Fibroblast of skin of abdomen (primary cell): ENCODE data around the gene NACA. TPM values are rescaled to one million over a fixed set of nuclear protein-coding genes. Genes with fewer than 3 reads are reported as not detected.
A peak's percentile ranks its signal among the peaks of the same experiment; 100 is the strongest.
"Not testable (repeated sequence)": the region's sequence is repeated elsewhere in the genome, so short reads cannot be mapped to it uniquely, and the experiment has no call there.

Source experiments
- DNase-seq: peaks from one replicate; pipeline ENCODE4 v3.0.0-alpha.2; 2013
- polyA plus RNA-seq, 2 experiments: library from polyadenylated mRNA; unstranded; fragments of 120-200 nt; gene quantifications; one replicate each; pipeline ENCODE4 v1.2.1, GENCODE V29; 2013; ENCODE audit not compliant: insufficient read length in 2 of 2

Gene NACA
- polyA plus RNA-seq (2013, experiment 1 of 2; ENCODE audit: insufficient read length) = 1,640 TPM
- polyA plus RNA-seq (2013, experiment 2 of 2; ENCODE audit: insufficient read length) = 1,595 TPM

DNA sequence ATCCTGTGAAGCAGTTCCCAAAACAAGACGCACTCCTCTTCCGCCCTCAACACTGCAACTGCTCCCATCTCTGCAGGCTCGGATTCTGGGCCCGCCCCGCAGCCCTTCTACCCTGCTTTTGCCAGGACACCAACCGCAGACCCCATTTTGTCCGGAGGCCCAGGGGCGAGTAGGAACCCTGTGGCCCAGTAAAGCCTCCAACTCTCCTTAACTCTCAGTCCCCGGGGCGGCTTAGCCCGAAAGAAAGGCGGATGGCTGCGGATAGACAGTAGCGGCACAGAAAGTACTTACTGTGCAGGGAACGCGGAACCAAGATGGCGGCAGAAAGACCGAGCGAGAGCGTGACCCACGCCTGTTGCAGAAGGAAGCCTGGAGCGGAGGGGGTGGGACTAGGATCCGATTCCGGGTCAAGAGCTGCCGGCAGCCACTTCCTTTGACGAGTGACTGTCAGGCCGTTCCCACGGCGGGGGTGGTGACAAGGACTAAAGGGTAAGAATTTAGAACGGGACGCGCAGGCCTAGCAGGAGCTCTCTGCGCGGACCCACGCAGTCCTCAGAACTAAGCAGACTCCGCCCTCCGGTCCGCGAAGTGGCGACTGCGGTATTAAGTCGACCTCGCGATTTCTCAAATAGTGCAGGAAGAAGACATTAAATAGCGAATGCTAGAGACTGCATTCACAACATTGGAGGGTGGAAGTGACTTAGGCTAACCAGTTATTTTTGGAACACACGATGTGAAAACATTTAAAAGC is at the start of gene NACA:
Gene NACA, minus strand, starts transcription at position 328 of the 751 bp plus-strand sequence. CDS start 778 bp downstream, outside the sequence.
- peak; percentile 98 for DNase-seq

DNA sequence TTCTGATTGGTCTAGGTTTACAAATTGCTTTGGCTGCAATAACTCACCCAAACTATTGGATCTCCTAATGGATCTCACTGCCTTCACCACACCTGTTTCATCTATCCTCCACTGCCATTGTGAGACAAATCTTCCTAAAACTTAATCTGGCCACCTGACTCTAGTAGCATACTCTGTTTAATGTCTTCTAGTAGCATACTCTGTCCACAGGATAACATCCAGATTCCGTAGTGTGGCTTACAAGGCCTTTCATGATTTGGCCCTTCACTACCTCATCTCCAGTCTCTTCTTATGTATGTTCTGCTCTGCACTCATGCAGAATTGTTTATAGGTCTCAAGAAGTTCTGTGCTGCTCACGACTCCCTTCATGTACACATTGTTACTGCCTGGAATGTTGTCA is 48.0 kb upstream of the NACA start:
- DNase-seq = no peak

GRCh38 chr12:56772625-56773024 is 47.5 kb upstream of the NACA start:
- no peak for DNase-seq

DNA sequence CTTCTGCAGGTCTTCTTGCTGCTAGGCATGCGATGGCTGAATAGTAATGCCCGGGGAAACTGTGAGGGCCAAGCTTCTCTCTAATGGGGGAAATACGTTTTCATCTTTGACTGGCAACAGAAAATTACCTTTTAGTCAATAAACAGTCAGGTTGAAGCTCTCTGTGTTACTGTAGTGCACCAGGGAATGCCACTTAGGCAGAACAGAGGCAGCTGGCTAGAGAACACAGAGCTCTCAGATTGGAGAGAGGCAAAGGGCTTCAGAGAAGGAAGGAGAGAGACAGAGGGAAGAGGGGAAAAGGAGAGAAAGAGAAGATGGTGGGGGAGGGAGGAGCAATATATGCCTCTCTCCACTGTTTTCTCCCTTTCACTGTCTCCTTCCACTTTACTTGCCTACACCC is 44.8 kb upstream of the NACA start:
- DNase-seq = no peak

DNA sequence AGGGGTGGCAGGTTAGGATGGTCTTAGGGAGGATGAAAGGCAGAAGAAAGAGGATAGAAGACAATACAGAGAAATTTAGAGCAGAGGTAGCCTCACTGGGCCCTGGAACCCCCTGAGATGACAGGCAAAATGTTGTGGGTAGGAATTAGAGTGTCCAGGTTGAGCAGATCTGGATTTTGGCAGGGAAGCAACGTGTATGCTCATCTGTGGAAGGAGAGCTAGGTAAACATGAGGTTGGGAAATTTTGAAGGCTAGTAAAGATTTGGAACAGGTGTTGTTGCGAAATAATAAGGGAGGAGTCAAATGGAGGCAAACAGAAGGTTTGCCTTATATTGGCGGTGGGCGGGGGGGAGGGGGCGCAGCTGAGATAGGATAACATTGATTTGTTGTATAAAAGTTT is 43.3 kb upstream of the NACA start:
- no peak for DNase-seq

DNA sequence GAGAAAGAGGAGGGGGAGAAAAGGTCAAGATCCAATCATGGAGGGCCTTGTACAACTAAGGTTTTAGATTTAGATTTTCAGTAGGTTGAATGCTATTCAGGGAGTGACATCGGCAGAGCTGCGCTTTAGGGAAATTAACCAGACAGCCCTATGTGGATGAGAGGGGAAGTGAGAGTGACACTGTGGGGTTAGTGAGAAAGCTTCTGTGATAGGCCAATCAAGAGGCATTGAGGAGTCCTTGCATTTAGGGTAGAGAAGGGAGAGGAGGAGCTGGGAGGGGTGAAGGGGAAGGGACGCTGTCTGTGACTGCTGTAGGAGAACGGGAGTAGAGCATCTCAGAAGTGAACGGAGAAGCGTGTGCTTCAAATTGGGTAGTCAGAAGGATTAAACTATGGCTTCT is 41.4 kb upstream of the NACA start:
- DNase-seq = no peak

- peak; percentile 51 for DNase-seq
These were observed 38.9 kb upstream of the NACA start for GRCh38 chr12:56763753-56764657.

DNA sequence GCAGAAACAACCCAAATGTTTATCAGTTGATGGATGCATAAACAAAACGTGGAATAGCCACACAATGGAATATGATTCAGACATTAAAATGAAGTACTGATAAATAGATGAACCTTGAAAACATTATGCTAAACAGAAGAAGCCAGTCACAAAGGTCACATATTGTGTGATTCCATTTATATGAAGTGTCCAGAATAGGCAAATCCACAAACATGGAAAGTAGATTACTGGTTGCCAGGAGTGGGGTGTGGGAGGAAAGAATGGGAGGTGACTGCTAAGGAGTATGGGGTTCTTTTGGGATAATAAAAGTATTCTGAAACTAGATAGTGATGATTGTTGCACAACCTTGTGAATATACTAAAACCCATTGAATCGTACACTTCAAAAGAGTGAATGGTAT is 36.7 kb upstream of the NACA start:
- no peak for DNase-seq

- no peak for DNase-seq
These were observed 35.4 kb upstream of the NACA start for GRCh38 chr12:56760460-56760859.

- no peak for DNase-seq
These were observed 34.3 kb upstream of the NACA start for GRCh38 chr12:56759263-56759908.

- DNase-seq = no peak
These were observed 33.7 kb upstream of the NACA start for GRCh38 chr12:56758728-56759262.

GRCh38 chr12:56757971-56758370 is 32.9 kb upstream of the NACA start:
- DNase-seq = not testable (repeated sequence)

DNA sequence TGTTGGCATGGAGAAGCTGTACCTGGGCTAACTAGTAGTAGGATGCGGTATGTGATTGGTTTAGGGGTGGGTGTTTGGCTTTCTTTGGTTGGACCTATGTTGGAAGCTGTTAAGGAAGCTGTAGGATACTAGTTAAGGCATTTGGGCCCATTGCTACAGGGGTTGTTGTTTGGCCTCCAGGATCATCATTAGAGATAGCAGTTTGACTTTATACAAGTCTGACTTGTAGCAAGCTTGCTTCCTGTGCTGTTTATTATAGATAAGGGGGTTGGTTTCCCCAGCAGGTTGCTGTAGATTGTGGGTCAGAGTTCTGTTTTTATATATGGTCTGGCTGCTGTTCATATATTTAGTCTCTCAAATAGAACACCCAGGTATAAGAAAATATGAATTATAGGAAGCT is 28.5 kb upstream of the NACA start:
- no peak for DNase-seq

DNA sequence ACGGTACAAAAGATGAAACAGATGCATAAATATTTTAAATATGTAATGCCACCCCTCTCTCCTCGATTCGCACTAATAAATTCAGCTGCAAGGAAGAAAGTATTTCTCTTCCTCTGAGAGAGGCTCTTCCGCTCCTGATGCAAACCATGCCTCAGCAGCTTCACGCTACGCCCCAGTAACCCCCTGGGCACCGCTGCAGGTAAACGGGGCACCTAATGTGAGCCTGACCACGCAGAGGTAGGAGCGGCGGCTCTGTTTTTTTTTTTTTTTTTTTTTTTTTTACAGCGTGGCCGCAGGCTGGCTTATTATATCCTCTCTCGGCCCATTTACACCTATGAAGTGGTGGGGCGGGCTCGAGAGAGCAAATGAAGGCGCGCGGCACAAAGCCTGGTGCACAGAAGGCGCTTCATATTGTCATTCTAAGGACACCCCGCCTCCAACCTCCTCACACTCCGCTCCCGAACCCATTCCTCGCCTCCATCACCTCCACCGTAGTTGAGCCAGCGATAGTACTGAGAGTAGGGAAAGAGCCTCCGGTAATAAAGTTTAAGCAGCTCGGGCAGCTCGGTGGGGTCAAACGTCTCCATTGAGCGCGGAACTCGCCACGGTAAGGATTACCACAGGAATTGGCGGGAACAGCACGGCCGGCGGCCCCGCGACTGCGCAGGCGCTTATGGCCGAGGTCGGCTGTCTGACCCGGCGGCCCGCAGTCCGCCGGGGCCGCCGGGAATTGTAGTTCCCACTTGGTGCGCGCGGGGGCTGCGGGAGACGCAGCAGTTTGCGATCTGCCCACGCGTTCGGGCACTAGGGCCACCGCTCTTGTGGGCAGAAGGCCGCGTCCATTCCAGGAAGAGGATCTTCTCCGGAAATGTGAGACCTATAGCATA is 26.9 kb upstream of the NACA start, which contains the start of gene PRIM1:
Gene PRIM1, minus strand, starts transcription at position 612 of the 887 bp plus-strand sequence. Its CDS starts 25 bp downstream, at position 587.
- peak; percentile 80 for DNase-seq

DNA sequence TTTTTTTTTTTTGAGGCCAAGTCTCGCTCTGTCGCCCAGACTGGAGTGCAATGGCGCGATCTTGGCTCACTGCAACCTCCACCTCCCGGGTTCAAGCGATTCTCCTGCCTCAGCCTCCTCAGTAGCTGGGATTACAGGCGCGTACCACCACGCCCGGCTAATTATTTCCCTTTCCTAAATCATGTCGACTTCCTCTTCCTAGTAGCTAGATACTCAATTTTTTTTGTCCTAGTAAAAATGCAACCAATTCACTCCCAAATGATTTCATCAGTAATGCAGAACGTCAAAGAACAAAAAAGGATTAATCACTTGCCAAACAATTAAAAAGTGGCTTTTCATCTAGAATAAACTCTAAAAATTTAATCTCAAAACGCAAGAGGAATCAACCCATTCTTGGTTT is 25.5 kb upstream of the NACA start:
- DNase-seq = not testable (repeated sequence)

- no peak for DNase-seq
These were observed 24.8 kb upstream of the NACA start for GRCh38 chr12:56749853-56750252.

DNA sequence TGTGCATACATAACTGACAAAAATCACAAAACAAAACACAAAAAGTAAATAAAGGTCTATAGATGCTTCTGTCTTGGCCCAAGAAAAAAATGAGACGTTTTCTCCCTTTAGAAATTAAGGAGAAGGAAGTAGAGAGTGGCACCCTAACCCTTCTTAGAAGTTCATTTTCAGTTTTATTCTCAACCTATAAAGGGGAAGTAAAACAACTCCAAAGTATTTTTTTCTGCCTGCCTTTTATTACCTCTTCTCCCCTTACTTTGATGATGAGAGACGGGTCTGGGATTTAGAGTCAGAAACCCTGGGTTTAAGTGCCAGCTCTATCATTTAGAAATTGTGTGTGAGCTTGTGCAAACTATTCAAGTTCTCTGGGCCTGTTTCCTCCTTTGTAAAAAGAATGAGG is 24.3 kb upstream of the NACA start:
- DNase-seq = no peak

DNA sequence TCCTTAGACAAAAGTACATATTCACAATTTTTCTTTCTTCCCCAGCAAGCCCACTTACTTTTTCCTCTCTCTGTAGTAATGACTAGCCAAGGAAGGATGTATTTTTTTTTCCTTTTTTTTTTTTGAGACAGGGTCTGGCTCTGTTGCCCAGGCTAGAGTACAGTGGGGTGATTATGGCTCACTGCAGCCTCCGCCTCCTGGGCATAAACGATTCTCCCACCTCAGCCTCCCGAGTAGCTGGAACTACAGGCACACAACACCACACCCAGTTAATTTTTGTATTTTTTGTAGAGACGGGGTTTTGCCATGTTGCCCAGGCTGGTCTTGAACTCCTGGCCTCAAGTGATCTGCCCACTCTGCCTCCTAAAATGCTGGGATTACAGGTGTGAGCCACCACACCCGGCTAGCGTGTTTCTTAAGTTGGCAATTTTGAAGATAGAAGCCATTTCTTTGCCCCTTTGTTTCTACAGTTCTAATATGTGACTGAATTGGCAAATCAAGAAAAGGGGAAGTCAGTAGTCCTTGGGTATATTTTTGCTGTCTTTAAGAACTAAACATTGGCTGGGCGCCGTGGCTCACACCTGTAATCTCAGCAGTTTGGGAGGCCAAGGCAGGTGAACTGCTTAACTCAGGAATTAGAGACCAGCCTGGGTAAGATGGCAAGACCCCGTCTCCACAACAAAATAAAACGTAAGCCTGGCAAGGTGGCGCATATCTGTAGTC is 3.2 kb upstream of the NACA start:
- no peak for DNase-seq

GRCh38 chr12:56726196-56726675 is 1.1 kb upstream of the NACA start:
- DNase-seq = not testable (repeated sequence)

DNA sequence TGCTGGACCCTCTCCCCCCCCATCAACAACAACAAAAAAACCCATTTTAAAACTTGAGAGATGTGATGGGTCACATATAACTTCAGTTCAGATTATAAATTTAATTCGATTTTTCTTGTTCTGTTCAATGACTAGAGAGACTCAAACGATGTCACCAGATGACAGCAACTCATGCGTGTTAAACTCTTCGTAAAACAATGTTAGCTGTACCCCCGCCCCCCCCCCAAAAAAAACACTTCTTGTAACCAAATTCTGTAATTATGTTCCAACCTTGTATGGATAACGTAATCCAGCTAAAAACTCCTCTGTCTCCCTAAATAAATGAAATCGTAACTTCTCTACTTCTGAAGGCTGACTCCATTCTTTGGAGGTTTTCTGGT is 614 bp upstream of the NACA start:
- no peak for DNase-seq

- no peak for DNase-seq
These were observed 463 bp downstream of the NACA start for GRCh38 chr12:56724701-56724971.
